C4-2B (cell line): ENCODE measurements around the gene SNX24.

Source experiments
- ZFX ChIP-seq: fragments of 450-650 bp; IDR thresholded peaks from 2 replicates; pipeline ENCODE4 v1.6.1; 2017
- TF ChIP-seq, protein P1 (sequence below): fragments of 450-650 bp; conservative IDR thresholded peaks from 2 replicates; pipeline ENCODE4 v1.5.1; 2017; ENCODE audit warnings: mild to moderate bottlenecking

GRCh38 chr5:122871661-122872060, 26.2 kb downstream of the SNX24 start:
- TF ChIP-seq, protein P1, sequence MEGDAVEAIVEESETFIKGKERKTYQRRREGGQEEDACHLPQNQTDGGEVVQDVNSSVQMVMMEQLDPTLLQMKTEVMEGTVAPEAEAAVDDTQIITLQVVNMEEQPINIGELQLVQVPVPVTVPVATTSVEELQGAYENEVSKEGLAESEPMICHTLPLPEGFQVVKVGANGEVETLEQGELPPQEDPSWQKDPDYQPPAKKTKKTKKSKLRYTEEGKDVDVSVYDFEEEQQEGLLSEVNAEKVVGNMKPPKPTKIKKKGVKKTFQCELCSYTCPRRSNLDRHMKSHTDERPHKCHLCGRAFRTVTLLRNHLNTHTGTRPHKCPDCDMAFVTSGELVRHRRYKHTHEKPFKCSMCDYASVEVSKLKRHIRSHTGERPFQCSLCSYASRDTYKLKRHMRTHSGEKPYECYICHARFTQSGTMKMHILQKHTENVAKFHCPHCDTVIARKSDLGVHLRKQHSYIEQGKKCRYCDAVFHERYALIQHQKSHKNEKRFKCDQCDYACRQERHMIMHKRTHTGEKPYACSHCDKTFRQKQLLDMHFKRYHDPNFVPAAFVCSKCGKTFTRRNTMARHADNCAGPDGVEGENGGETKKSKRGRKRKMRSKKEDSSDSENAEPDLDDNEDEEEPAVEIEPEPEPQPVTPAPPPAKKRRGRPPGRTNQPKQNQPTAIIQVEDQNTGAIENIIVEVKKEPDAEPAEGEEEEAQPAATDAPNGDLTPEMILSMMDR: no peak
- no peak for TF ChIP-seq ZFX
